Fibroblast of skin of right quadriceps (primary cell): ENCODE data around the gene GLP1R.

Experiments used
- DNase-seq: peaks from one replicate; pipeline ENCODE4 v3.0.0-alpha.2; 2013

The GLP1R gene

DNA sequence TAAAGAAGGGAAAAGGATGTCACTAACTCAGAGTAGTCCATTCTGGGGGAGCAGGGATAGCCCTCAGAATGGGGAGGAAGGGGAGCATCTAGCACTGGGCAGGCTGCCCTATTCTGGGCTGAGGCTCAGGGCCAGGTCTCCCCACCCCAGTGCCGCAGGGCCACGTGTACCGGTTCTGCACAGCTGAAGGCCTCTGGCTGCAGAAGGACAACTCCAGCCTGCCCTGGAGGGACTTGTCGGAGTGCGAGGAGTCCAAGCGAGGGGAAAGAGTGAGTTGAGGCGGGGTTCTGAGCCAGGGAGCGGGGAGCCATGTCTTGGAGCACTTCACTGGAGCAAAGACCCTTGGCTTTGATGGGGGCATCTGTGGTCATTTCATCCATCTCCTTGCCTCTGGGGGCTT lies 17.0 kb downstream of the GLP1R start:
- no peak for DNase-seq

DNA sequence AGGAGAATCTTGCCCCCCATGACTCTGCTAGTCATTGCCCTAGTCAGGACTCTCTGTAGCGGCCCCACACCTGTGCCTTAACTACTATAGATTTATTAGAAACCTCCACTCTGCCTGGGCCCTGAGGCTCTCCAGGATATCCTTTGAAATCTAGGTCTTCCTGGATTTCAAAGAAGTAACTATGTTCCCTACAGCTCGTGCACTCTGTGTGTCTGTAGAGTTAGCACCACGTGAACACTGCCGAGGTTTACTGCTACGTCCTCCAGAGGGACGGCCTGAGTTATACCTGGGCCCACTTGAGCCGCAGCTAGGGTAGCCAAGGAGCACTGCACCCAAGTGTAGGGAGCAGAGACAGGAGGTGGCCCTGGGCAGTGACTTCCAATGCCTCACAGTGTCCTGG lies 19.8 kb downstream of the GLP1R start:
- no peak for DNase-seq

DNA sequence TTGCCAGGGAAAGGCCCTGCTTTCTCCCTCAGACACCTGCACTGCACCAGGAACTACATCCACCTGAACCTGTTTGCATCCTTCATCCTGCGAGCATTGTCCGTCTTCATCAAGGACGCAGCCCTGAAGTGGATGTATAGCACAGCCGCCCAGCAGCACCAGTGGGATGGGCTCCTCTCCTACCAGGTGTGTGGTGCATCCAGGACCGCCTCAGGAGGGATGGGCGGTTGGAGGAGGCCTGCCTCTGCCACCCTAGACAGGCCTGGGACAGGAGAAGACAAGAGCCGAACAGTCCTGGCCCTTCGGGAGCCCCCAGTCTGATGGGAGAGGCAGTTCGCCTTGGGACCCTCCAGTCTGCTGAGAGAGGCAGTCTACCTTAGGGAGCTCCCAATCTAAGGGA lies 24.2 kb downstream of the GLP1R start:
- DNase-seq: no peak

DNA sequence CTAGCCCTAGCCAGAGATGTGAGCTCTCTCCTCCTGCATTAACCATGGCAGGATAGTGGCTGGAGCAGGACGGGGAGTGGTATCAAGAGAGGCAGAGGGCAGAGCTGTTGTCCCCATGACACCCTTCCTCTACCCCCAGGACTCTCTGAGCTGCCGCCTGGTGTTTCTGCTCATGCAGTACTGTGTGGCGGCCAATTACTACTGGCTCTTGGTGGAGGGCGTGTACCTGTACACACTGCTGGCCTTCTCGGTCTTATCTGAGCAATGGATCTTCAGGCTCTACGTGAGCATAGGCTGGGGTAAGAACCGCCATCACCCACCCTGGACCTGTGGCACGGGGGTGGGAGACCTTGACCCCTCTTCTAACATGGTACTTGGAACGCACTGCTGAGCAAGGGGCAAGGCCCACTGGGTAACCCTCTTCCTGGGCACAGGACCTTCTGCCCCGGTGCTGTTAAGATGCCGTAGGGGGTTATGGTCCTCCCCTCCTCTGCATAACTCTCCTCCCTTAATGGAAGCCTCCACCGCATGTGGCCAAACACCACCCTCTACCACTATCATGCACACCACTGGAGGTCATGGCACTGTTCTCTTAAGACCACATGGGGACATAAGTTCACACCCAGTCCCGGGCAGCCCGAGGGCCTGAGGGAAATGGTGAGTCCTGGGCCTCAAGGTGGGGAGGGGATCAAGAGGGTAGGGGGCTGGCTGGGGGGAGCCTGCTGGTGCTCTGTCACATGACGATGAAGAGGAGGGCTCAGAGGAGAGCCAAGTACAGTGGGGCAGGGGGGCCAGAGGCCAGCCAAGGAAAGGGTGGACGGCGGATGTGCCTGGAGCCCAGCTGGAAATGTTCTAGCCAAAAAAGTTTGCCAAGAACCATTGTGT lies 25.1 kb downstream of the GLP1R start:
- no peak for DNase-seq

DNA sequence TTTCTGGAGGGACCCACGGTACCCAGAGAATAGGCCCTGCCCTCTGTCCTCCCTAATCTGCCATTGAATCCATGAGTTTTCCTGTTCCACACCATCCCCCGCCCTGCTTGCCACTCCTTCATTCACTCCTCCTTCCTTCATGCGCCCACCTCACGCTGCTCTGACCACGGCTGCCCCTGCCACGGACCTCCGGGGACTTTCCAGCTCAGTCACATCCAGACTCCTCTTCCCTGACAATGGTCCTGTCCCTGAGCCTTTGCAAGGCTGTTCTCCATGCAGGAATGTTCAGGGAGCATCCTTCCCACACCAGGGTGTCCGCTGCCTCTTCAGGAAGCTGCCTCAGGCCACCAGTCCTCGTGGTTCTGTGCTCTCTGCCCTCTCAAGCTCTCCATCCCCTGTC lies 25.9 kb downstream of the GLP1R start:
- DNase-seq: no peak

DNA sequence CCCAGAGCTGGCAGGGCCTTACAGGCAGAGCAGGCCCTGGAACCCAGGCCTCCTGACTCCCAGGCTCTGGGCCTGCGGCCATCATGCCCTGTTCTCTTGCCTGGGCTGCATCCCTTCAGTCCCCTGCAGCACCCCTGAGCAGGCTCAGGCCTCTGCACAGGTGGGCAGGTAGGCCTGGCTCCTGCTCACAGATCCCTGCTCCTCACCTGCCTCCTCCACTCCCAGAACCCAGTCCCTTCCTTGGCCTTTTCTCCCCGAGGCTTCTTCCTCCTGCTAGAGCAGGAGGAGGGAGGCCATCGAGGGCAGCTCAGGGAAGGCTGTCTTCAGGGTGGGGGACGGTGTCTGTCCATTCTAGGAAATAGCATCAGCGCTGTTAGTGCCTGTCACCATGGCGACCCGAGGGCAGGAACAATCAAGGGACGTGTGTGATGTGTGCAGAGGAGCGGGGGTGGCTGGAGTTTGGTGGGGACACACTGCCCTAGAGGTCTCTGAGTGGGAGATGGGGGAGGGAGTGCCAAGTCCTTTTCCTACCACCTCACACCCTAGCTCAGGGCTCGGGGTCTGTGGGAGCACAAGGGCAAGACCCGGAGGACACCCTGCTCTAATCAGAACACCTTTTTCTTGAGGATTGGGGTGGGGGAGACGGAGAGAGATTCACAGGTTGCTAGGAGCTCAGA lies 26.6 kb downstream of the GLP1R start:
- DNase-seq: no peak

DNA sequence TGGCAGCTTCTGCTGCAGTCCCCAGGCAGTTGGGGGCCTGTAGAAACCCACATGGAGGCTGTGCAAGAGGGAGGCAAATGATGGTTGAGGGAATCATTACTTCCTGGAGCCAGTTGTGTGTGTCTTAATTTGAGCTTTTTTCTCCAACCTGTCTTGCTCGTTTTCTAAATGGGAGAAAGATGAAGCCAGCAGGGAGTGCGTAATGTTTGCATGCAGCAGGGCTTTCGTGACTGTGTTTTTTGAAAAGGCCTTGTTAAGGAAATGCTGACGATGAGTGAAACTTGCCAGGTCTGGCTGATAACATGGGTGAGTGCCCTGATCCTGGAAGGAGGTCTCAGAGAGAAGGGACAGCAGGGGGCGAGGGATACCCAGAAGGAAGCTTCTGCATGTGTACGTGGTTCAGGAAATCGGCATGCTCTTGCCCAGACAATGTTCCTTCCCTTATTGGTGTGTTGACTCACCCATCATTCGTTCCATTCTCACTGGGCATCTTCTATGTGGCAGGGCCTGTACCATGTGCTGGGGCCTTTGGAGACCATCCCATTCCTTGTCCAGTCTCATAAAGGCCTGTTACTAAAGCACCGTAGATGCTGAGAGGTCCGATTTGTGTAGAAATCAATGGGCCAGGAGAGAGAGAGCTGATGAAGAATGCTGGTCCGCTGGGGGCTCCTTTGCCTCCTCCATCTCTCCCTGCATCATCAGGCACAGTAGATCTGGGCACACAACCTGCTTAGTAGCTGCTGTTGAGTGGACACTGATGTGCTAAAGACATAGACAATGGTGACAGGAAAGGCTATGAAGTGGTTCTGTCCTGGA lies 27.4 kb downstream of the GLP1R start:
- no peak for DNase-seq

DNA sequence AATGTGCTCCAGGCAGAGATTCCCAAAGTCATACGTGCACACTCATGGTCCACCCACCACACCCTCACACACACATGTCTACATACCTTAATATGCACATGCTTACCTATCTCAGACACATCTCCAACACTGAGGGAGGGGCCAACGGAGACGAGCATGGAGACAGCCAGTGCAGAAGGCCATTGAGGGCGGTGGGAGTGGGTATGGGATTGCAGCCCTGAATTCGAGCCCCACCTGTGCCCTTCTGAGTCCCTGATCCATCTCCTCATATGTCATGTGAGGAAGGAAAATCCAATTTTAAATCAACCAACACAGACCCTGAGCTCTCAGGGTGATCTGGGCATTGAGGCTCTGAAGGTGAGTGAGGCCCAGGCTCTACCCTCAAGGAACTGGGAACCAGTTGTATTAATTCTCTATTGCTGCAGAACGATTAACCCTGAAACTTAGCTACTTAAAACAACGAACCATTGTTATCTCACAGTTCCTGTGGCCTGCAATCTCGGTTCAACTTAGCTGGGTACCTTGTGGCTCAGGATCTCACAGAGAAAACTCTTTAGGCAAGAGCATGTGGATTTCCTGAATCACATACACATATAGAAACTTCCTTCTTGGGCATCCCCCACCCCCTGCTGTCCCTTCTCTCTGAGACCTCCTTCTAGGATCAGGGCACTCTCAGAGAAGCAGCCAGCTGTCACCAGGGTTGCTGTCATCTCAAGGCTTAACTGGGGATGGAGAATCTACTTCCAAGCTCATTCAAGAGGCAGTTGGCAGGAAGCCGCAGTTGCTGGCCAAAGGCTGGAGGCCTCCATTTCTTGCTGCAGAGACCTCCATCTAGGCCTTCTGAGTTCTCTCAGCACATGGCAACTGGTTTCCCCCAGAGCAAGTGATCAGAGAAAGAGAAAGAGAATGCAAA lies 28.3 kb downstream of the GLP1R start:
- DNase-seq: no peak

DNA sequence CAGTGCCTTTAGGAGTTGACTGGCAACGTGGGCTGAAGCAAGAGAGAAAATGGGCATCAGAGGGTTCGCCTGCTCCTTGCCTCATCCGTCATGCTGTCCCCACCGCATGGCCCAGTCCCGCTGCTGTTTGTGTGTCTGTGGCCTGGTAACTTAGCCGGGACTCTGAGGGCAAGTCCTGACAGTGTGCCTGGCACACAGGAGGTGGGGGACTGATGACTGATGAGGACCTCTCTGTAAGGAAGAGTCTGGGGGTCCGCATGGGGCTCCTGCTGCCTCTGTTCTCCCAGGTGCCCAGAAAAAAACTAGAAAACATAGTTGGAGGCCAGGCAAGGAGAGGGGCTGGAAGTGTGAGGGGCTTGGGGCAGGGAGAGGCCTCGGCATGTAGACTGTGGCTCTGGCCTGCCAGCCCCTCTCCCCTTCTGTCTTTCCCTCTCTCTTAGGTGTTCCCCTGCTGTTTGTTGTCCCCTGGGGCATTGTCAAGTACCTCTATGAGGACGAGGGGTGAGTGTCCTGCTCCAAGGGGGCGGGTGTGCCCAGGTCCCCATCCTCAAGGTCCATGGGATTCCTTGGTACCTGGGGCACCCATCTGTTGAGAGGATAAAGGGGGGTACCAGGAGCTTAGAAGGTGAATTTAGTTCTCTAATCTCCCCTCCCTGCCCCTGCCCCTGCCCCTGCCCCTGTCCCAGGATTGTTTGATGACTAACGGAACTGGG lies 29.5 kb downstream of the GLP1R start:
- DNase-seq: no peak

DNA sequence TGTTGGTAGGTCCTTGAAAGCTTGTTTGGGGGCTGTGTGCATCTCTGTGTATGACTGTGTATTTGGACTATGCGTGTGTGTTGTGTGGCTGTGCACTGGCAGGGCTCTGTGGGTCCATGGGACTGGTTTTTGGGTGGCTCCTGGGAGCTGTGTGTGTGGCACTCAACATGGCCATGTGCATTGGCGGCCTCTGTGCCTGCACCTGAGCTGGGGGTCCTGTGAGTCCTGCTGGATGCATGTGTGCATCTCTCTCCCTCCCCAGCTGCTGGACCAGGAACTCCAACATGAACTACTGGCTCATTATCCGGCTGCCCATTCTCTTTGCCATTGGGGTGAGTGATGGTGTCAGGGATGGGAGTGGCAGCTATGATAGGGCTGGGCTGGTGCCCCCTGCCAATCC lies 30.1 kb downstream of the GLP1R start:
- DNase-seq: no peak

DNA sequence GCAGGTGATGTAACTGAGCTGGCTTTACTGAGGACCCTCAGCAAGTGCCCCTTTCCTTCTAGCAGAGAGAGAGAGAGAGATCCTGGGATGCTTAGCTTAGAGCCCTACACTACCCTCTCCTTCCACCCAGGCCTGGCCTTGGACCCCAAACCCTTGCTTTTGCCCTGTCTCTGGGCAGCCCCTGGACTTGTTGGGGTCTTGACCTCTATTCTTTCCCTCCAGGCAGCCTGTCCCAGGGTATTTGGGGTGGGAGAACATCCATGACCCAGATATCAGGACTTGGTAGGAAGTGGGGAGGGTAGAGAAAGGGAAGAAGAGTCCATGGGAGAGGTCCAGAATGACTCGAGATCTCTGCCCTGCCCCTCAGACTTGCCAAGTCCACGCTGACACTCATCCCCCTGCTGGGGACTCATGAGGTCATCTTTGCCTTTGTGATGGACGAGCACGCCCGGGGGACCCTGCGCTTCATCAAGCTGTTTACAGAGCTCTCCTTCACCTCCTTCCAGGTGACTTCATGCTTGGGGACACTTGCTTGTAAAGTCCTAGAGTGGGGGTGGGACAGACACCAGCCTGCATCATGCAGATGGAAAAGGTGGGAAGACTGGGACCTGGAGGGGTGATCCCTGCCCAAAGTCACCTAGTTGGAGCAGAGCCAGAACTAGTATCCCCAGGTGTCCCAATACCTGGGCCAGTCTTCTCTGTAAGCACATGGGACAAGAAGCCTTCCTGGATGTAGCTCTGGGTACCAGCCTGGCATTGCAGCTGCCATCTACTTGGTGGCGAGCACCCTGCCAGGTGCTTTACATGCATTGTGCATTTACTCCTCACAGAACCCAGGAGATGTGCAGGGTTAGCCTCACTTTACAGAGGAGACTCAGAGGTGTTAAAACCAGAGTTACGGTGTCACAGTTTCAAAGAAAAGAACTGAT lies 30.9 kb downstream of the GLP1R start:
- no peak for DNase-seq

DNA sequence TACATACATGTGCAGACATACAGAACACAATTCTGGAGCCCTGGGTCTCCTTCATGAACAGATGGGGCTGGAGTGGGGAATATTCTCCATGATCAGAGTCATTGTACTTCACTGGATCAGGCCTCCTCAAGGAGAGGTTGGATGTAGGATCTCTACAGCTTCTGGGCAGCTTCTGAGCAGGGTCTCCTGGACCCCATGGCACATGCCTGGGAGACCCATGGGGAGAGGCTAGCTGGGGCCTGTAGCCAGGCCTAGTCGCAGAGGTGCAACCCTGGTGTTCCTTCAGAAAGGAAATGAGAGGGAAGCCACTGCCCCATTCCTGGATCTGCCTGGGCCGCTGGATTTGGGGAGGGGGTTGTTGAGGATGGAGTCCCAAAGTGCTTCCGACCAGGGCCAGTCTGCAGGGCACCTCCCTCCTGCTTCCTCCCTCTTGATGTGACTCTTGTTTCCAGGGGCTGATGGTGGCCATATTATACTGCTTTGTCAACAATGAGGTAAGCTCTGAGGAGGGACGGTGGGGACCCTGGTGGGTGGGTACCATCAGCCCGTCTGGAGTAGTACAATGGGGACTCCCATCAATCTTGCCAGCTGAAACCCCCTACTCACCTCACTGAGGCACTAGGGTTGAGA lies 31.8 kb downstream of the GLP1R start:
- DNase-seq: no peak

DNA sequence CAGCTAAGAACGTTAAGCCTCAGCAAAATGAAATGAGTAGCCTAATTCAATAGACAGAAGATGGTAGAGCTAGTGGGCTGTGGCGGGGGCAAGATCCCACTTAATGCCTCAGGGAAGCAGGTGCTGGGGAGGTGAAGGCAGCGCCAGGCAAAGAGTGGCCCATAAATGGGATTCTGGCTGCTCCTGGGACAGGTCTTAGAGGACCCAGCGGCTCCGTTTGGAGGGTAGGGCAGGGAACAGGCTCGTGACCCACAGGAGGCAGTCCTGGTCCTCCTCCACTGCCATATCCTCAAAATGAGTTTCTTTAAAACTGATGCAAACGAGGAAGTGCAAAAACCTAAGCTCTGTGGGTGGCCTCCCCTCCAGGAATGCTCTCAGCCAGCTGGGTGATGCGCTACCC lies 33.7 kb downstream of the GLP1R start:
- no peak for DNase-seq

DNA sequence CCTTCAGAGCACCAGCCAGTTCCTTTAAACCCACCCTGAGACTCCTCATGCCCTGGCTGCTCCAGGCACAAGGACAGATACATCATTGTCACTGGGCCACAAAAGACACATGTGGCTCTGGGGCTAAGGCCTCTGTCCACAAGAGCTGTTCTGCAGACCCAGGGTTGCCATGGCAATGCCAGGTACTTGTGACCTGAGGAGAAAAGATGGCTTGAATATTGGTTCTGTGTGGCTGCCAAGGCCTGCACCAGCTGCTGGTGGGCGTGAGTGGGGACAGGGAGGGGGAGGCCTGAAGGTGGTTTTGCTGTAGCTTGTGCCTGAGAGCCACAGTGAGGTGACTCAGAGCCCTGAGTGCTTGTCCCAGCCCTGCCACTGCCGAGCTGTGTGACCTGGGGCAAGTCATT lies 34.7 kb downstream of the GLP1R start:
- DNase-seq: no peak

DNA sequence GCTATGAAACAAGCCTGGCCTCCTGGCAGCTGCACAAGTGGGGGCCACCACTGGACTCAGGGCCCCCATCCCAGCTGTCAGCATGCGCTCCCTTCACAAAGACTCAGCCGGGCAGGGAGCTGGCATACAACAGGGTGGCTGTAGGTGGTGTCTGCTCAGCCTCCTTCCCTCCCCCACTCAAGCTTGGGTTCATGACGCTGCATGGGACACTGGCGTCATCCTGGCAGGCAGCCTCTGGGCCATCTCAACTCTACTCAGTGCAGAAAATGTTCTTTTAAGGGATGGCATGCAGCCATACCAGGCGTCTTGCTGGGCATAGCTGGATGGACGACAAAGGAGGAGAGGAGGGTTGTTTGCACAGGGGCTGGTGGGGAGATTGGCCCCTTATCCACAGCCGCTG lies 35.9 kb downstream of the GLP1R start:
- DNase-seq: no peak

DNA sequence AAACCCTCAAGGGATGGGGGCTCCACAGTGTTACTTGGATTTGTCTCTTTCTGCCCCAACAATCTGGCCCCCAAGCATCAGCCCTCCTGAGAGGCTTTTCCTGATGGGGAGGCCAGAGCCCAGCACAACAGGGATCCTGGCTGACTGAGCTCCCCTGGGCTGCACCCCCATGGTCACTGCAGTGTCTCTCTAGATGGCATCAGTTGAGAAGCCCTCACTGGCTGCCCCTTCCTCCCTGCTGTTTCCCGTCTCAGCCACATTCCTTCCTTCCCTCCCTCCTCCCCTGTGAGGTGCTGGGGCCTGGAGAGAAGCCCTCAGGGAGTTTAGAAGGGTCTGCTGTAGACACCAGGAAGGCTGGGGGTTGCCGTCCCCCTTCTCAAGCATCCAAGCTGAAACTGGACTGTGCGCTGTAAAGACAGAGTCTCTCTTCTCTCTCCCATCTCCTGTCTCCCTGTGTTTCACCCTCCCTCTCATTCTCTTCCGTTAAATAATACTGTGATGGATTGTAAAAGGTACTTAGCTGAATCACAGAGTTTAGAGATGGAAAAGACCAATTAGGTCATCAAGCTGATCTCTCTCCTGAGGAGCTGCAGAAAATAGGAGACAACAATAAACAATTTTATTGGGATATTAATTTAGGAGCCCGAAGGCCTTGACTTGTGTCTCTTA lies 36.7 kb downstream of the GLP1R start:
- DNase-seq: no peak

DNA sequence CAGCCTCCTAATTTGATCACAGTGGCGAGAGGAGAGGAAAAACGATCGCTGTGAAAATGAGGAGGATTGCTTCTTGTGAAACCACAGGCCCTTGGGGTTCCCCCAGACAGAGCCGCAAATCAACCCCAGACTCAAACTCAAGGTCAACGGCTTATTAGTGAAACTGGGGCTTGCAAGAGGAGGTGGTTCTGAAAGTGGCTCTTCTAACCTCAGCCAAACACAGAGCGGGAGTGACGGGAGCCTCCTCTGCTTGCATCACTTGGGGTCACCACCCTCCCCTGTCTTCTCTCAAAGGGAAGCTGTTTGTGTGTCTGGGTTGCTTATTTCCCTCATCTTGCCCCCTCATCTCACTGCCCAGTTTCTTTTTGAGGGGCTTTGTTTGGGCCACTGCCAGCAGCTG lies 37.7 kb downstream of the GLP1R start:
- DNase-seq: no peak

DNA sequence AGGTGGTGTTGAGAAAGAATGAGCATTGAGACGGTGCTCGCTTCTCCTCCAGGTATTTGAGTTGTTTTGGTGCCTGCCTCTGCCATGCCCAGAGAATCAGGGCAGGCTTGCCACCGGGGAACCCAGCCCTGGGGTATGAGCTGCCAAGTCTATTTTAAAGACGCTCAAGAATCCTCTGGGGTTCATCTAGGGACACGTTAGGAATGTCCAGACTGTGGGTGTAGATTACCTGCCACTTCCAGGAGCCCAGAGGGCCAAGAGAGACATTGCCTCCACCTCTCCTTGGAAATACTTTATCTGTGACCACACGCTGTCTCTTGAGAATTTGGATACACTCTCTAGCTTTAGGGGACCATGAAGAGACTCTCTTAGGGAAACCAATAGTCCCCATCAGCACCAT lies 38.1 kb downstream of the GLP1R start:
- no peak for DNase-seq

DNA sequence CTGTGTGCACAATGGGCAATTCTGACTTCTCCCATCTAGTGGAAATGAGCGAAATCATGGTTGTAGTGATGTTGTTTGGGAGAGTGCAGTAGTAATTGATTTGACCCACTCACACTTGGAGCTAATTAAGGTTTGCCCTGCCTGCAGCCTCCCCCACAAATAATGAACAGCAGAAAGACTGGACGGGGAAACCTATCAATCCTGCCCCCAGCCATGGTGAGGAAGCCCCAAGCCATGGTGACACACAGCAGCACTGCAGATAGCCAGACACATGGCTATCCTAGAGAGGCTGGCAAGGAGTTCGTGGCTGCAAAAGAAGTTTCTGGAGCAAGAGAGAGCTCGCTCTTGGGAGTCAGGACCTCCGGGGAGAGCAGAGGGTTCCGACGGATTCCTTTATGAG lies 38.6 kb downstream of the GLP1R start:
- DNase-seq: no peak

DNA sequence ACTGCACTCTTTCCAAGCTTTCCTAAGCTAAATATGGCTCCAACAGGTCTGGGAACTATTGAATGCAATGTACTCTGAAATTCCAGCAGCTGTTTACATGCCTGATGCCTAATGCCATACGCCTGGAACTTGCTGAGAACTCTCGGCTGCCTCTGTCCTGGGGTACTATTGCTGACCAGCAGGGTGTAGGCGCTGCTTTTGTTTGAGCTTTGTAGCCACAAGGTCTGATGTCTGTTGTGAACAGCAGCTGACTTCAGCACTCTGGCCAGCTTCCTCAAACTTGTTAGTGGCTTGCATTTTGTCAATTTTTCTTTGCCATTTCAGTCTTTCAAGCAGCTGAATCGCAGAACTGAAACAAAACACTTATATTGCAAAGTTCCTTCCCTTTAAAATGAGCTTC lies 39.8 kb downstream of the GLP1R start:
- DNase-seq: peak; percentile 22
